HG03280 (cell line): ENCODE results near the gene FAM98B.
"Not testable (repeated sequence)": the region's sequence is repeated elsewhere in the genome, so short reads cannot be mapped to it uniquely, and the experiment has no call there.

Experiments used
- ATAC-seq: cut with Tn5 transposase; IDR thresholded peaks from one replicate; pipeline ENCODE4 v1.9.1; 2021; ENCODE audit warnings: mild to moderate bottlenecking, moderate library complexity; ENCODE audit not compliant: unreplicated experiment

The FAM98B gene

DNA sequence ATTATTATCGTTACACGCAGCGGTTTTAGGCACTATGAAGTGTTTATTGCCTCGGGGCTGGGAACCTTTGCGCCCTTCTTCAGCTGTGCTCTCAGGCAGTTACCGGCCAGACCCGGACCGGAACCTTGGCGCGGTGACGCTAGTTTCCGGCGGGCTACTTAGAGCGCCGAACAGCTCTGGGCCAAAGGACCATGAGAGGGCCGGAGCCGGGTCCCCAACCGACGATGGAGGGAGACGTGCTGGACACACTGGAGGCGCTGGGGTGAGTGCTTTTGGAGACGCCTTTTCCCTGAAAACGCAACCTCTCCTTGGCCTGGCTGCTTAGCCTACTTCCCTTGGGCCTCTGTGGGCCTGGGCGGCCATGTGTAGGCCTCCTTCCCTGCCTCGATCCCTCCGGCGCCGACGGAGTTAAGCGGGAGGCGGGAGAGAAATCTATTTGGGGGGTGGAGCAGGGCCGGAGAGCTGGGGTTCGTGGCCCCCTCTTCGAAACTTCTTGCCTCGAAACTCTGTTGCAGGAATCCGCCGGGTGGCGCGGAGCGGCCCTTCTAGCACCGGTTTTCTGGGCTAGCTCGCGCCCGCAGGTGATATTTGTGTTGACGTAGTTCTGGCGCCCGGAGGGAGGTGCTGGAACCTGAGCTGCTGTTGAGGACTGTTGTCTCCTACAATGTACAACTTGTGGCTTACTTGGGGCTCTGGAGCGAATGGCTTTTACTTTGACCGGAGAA lies at the start of gene FAM98B:
TSS of gene FAM98B (plus strand) at position 157 of the 725 bp plus-strand sequence. CDS start at position 192, 35 bp downstream.
- peak; percentile 91 for ATAC-seq

DNA sequence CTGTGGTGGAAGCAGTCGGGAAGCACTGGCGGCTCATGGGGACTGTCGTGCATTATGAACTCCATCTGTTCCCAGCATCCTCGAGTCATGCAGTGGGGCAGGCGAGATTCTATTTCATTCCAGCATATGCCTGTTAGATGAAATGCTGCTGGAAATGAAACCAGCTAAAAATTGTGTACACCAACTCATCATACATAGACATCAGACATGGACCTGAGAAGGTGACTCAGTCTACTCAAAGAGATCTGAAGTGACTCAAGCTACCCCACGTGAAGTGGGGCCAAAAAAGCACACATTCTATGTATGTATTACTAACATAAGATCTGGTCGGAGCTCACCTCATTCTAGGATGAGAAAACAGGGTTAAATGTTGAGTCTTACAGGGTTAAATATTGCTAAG lies 47.5 kb upstream of the FAM98B start:
- no peak for ATAC-seq

DNA sequence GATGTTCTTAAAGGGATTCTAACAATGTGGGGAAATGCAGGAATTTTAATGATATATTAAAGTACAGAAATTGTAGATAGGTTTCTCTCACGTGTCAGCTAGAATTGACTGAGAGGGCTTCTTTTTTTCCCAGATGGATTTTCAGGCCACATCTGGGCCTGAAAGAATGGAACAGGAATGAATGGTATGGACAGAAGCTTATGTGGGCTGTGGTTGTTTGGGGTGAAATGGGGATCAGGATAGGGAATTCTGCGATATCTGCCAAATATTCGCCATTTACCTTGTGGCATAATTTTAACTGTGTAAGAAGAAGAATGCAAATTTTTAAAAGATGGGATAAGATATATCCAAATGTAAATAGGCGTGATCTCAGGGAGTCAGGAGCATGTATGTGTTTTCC lies 45.4 kb upstream of the FAM98B start:
- no peak for ATAC-seq

DNA sequence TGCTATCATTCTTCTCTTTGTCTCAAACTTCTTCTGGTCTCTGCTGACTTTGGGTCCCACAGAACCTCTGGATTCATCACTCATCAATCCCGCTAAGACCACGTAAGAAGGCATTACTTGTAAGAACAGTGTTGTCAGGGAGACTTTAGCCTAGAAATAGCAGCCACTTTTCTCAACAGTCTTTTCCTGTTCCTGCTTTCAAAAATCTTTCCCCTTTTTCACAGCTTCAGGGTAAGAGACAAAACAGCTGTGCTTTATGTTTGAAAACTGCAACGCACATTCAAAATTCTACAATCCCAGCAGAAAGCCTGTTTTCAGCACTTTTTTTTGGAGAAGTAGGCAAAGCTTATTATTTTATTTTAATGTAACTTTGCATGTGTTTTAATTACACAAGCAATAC lies 42.0 kb upstream of the FAM98B start:
- ATAC-seq = no peak

DNA sequence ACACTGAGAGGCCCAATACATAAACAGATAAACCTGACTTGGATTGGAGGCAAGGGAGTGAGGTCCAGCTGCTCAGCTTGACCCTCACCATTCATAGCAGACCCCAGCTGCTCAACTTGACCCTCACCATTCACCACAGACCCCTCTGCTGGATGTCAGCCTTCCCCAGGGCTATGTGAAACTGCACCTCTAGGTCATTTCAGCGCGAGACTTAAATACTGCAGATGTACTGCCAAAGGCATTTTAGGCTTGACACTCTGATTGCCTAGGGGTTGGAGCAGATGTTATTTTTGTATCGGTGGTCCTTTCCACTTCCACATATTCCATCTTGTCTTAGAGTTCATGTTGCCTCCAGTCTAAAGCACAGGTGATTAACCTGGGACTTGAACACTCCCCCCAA lies 41.5 kb upstream of the FAM98B start:
- ATAC-seq = no peak

DNA sequence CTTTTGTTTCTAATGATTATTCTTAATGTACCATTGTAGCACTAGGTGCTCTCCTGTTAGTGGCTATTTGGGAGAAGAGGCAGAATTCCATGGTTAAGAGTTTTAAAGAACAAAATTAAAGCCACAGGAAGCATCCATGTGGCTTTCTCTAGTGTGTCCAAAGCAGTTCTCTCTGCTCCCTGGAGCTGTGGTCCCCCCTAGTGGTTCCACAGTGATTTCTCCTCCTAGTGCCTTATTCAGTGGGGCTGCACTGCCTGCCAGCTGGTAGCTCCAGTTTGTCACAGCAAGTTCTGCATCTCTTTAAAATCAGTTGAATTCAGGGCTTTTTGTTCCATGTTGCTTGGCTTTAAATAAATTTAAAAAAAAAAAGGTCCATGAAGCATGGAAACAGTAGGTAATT lies 39.6 kb upstream of the FAM98B start:
- no peak for ATAC-seq

DNA sequence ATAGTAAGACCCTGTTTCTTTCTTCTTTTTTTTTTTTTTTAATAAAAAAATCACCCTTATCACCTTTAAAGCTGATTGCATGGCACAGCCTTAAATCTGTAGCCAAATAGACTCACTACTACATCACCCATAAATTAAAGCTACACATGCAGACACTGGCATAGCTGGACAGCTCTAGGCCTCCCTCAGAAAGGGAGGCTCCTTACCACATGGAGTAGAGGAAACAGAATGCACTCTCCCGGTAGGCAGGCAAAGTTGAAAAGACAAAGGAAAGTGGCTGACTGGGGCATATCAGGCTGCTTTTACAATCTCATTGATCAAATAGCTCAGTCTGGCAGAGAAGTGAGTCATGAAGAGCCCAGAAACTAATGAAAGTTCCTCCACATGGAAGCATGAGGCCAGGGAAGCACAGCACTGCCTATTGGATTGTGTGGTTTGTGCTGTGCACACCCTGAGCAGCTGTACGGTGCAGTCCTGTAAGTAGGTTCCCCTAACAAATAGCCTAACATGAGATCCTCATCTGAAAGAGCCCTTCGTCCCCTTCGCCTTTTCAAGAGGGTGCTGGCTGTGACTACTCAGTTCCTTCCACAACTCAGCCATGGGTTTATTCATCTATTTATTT lies 32.7 kb upstream of the FAM98B start:
- no peak for ATAC-seq

DNA sequence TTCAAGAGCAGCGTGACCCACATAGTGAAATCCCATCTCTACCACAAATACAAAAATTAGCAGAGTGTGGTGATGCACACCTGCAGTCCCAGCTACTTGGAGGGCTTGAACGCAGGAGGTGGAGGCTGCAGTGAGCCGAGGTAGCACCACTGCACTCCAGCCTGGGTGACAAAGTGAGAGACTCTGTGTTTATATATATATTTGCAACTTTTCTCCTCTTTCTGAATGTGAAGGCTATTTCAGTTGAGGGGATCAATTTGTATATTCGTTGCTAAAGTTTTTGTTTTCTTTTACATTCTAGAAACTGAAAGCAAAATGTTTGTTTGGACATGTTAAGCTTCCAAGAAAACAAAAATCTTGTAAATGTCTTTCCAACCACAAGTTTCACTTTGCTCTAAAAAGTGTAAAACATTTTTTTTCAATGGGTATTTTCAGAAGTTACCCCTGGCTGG lies 29.8 kb upstream of the FAM98B start:
- ATAC-seq = peak; percentile 72

DNA sequence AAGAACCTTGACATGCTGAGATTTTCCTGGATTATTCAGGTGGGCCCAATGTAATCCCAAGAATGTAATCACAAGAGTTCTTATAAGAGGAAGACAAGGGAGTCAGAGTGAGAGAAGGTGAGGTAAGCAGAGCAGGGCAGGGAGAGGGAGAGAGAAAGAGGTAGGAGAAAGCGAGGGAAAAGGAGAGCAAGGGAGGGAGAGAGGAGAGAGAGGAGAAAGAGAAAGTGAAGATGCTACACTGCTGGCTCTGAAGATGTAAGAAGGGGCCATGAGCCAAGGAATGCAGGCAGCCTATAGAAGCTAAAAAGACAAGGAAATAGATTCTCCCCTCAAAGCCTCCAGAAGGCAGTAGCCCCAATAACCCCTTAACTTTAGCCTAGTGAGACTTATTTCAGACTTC lies 28.7 kb upstream of the FAM98B start:
- ATAC-seq = no peak

DNA sequence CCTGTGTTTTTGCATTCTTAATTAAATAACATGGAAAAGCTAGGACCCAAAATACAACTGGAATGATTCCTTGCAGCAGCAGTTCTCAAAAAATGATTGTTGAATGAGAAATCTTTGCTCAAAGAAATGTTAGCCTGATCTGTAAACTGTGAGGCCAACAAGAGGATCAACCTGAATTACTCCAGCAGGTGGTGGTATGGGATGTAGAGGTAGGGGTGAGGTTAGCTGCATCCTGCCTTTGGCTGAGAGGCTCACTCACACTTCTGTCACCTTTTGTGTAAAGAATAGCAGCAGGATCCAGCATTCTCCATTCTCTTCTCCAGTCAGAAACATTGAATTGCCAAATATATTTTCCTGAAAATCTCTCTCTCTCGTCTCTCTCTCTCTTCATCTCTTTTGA lies 26.5 kb upstream of the FAM98B start:
- ATAC-seq = no peak

DNA sequence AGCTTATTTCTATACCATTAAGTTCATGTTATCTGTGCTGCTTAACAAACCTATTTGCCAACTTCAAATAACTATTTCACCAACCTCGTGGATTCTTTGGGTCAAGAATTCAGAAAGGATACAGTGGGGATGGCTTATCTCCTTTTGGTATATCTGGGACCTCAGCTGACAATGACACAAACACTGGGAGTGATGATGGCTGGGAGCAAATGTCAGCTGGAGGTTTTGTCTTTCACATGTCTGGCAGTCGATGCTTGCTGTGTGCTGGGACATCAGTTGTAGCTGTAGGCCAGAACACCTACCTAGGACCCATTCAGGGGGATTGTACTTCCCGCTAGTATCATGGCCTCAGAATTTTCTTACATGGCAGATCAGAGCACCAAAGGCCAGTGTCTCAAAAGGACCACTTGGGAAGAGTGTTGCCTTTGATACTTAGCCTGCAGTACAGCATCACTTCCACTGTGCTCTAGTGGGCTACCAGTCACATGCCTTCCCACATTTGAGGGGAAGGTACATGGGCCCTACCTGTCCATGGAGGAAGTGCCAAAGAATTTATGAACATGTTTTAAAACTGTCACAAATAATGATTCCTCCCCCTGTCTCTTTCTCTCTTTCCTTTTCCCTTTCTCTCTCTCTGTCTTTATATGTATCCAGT lies 23.7 kb upstream of the FAM98B start:
- no peak for ATAC-seq

DNA sequence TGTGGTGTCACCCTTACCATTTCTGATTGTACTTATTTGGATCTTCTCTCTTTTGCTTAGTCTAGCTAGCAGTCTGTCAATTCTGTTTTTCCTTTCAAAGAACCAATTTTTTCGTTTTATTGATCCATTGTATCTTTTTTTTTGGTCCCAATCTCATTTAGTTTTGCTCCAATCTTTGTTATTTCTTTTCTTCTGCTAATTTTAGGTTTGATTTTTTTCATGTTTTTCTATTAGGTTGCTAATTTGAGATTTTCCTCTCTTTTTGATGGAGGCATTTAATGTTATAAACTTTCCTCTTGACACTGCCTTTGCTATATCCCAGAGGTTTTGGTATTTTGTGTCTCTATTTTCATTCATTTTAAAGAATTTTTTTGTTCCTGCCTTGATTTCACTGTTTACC lies 16.9 kb upstream of the FAM98B start:
- no peak for ATAC-seq

DNA sequence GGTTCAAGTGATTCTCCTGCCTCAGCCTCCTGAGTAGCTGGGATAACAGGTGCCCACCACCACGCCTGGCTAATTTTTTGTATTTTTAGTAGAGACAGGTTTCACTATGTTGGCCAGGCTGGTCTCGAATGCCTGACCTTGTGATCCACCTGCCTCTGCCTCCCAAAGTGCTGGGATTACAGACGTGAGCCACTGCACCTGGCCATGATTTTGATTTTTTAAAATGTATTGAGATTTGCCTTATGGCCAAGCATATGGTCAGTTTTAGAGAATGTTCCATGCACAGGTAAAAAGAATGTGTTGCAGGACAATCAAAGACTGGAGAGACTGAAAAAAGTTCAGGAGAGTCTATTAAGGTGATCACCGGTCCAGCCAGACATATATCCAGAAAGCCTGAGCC lies 16.3 kb upstream of the FAM98B start:
- ATAC-seq = not testable (repeated sequence)

DNA sequence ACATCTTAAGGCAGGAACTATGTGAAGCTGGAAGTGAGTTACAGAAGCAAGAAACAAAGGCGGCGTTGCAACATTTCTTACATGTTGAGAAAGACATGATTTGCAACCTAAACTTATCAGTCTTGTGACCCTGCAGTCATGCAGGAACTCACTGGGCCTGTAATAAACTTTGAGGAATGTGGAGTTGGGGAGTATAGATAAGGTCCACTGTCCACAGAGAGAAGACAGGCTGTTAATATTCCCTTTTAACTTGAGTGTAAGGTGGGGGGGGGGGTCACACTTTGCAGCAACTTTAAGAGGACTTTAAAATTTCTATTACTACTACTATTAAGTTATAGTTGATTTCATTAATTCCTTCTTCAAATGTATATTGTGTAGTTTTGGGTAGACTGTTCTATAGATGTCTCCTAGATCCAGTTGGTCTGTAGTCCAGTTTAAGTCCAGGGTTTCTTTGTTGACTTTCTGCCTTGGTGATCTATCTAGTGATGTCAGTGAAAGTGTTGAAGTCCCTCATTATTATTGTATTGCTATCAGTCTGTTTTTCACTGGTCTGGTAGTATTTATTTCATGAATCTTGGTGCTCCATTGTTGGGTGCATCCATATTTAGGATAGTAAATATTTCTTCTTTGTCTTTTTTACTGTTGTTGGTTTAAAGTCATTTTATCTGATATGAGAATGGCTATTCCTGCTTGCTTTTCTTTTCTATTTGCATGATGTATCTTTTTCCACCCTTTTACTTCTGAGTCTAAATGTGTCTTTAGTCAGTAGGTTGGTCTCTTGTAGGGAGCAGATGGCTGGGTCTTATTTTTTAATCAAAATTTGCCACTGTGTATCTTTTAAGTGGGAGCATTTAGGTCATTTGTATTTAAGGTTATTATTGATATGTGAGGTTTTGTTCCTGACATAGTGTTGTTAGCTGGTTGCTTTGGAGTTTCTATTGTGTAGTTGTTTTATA lies 15.6 kb upstream of the FAM98B start:
- no peak for ATAC-seq

DNA sequence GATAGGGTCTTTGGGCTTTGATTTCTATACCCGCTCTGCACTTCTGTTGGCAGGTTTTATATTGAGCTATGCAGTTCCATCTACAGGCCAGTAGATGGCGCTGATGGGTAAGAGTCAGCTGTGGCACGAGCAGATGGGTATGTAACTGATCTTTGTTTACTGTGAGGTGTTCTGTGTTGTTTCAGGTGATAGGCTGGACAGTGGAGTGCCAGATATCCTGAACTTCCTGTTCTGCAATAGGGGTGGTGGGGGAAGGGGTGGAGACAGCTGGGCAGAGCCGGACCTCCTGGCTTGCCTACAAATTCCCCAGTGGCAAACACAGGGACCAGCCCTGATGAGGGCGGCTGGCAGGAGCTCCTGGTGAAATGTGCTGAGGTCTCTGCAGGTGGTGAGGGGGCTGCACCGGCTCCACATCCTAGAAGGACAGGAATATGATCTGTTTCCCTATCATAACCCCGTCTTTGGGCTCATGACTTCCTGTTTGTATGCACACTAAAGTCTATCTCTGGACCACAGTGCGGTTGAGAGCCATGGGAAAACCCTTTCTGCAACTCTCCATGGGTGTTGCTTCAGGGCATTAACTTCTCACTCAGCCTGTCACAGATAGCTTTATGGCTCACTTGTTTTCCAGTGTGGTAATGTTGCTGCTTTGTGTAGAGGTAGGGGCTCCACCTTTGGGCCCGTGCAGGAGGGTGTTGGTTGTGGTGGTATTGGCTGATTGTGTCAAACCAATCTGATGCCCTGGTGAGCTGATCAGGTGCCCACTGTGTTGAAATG lies 13.4 kb upstream of the FAM98B start:
- peak; percentile 76 for ATAC-seq

DNA sequence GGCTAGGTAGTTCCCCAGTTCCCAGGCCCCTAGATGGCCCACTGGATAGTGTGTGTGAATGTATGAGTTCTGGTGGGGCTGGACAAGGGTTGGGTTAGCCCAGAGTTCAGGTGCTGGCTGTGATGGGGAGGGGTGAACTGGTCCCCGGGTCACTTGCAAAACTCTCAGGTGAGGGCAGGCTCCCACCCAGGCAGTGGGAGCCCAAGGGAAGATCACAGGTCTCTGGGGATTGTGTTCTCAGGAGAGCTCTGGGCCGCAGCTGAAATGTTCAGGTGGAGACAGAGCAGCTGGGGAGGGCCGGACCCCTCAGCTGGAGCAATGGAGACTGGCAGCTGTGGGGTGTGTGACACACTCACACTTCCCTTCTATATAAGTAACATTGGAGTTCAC lies 12.8 kb upstream of the FAM98B start:
- no peak for ATAC-seq

DNA sequence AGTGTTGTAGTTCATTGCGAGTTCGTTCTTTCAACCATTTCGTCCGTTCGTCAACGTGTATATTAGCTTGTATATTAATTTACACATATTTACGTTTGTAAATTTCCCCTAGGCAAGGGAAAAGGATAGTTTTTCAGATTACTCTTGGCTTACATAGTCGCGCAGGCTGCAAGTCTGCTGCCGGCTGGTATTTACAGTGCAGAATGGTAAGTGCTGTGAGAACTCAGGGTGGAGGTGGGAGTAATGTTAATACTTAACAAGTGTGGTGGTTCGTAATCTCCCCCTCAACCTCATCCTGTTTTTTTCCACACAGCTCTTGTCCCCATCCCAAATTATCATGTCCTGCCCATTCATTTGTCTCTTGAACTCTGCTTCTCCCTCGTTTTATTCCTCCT lies 766 bp downstream of the FAM98B start:
- ATAC-seq = no peak

DNA sequence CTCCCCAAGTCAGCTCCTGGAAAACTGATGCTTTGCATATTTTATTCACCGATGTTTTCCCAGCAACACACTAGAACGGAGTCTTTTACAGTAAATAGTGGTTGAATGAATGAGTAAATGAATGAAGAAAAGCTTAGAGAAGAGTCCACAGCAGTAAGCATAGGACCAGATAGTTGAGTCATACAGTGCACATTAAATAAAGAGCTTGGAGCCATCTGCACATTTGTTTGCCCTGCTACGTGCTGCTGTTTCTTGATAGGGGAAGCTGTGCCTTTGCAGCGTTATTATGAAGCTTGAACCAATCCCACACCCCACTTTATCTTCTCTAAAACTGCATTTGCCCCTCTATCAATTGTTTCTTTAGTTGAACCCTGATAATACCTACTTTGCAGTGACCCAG lies 1.2 kb downstream of the FAM98B start:
- no peak for ATAC-seq

DNA sequence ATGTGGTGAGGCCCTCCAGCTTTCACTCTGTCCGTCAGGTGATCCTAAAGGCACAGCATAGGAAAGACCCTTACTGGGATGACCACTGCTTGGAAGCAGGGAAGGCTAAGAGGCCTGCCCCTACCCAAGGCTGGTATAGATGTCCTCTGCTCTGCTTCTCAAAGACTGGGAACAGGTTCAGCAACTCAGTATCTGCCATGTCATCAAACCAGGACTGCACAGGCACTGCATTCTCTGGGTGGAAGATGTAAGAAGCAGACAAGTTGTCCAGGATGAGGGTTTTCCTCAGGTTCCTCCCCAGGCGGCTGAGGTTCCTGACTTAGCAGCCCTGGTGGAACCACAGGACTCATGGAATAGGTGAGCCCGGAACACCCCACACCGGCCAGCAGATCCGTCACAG lies 4.7 kb downstream of the FAM98B start:
- no peak for ATAC-seq

DNA sequence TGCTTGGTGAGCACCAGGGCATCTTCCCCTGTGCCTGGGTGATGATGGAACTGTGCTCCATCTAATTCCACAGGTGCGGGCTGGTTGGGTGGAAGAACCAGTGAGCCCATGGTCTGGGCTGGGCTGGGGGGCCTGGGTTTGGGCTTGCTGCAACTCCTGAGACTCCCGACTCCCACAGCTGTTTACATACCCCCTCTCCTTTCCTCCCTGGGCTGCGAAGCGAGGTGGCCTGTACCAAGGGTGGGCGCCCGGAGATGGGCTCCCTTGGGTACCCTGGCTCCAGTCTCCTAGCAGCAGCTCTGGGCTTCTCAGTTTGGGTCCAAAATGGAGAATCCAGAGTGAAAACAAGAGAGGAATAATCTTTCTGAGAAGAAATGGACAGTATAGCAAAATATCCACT lies 5.6 kb downstream of the FAM98B start:
- ATAC-seq = no peak
